Measurements from ENCODE around the gene SLC13A3.

The SLC13A3 gene

GRCh38 chr20:46688151-46689081, 37.2 kb upstream of the SLC13A3 start:
- no peak for DNase-seq (ENCODE audit: extremely low read depth, low read depth)
- TF ChIP-seq CTCF (IDR thresholded peaks at IDR 0.05; ENCODE audit: low read depth, low read length, missing control alignments), result no peak
- H3K4me3 ChIP-seq (replicated peaks; ENCODE audit: low read depth, low read length), result peak overlapping the region; percentile 86

DNA sequence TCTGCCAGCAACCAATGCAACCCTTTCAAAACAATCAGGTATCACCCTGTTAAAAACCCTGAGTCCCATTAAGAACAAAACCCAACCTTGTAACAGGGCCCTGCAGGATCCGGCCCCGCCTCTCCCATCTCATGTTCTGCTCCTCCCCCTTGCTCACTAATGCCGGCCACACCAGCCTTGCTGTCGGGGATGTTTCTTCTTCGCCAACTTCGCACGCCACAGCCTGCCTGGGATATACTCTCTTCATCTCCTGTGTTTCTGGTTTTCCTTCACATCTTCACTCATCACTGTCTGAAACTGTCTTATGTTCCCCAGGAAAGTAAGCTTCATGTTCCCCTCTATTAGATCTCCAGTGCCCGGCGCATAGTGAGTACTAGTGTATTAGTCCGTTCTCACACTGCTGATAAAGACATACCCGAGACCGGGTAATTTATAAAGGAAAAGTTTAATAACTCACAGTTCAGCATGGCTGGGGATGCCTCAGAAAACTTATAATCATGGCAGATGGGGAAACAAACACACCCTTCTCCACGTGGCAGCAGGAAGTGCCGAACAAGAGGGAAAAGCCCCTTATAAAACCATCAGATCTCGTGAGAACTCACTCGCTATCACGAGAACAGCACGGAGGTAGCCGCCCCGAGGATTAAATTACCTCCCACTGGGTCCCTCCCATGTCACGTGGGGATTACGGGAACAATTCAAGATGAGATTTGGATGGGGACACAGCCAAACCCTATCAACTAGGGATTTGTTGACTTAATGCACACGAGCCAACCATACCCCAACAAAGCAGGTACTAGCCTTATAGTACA, 32.9 kb upstream of the SLC13A3 start:
- peak overlapping the region; percentile 57 for H3K4me3 ChIP-seq (replicated peaks; ENCODE audit: low read depth, low read length)
- no peak for TF ChIP-seq CTCF (IDR thresholded peaks at IDR 0.05; ENCODE audit: low read depth, low read length, missing control alignments)
- DNase-seq (ENCODE audit: extremely low read depth, low read depth), result peak; percentile 70

DNA sequence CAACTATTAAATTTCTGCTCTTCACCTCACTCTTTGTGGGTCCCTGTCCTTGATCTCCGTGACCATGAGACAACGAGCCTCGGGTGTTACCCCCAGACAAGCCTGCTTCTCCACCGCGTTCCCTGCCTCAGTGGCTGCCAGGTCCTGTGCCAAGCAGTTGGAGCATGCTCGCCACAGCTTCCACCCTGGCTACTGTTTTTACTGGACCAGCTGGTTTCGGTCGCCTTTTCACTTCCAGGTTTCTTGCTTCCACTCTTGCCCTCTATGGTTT, 32.3 kb upstream of the SLC13A3 start:
- no peak for DNase-seq (ENCODE audit: extremely low read depth, low read depth)
- peak overlapping the region; percentile 57 for H3K4me3 ChIP-seq (replicated peaks; ENCODE audit: low read depth, low read length)
- TF ChIP-seq CTCF (IDR thresholded peaks at IDR 0.05; ENCODE audit: low read depth, low read length, missing control alignments), result no peak

DNA sequence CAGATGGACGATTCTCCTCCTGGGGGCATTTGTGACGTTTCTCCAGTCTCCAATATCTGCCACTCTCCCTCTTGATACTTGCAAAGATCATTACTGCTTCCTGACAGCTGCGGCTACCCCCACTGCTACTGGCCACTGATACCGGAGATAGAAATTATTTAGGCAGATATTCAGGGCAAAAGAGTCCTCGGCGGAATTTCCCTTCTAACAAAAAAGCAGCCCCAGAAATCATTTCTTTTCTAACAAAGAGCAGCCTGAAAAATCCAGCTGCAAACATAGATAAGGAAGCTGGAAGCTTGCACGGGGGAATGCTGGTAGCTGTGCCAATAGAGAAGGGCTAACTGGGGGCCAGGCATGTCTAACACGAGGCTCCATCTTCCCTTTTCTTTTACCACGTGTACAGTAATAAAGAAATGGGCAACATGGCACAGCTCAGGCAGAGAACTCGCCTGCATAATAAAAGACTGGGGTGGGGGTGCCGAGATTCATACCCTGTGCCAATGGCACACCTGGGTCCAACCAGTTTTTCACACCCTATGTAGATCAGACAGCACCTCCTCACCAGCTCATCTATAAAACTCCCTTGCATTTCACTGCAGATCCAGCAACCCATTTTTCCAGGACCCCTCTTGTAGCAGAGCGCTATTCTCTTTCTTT, 31.9 kb upstream of the SLC13A3 start:
- peak overlapping the region; percentile 57 for H3K4me3 ChIP-seq (replicated peaks; ENCODE audit: low read depth, low read length)
- DNase-seq (ENCODE audit: extremely low read depth, low read depth), result no peak

GRCh38 chr20:46682063-46682821, 31.0 kb upstream of the SLC13A3 start:
- no peak for TF ChIP-seq CTCF (IDR thresholded peaks at IDR 0.05; ENCODE audit: low read depth, low read length, missing control alignments)
- DNase-seq (ENCODE audit: extremely low read depth, low read depth), result no peak
- peak overlapping the region; percentile 57; the same call in 1 of the 2 replicates for H3K4me3 ChIP-seq (replicated peaks; ENCODE audit: low read depth, low read length)

More for the DNA sequence above, 31.9 kb upstream of the SLC13A3 start:
- no peak for TF ChIP-seq CTCF (IDR thresholded peaks at IDR 0.05; ENCODE audit: low read depth, low read length, missing control alignments)
